HG02610 (cell line): ENCODE results near the gene CUL9.

ENCODE experiments used
- ATAC-seq: cut with Tn5 transposase; IDR thresholded peaks from one replicate; pipeline ENCODE4 v1.9.1; 2021; ENCODE audit warnings: mild to moderate bottlenecking, moderate library complexity; ENCODE audit not compliant: unreplicated experiment

CUL9 gene

DNA sequence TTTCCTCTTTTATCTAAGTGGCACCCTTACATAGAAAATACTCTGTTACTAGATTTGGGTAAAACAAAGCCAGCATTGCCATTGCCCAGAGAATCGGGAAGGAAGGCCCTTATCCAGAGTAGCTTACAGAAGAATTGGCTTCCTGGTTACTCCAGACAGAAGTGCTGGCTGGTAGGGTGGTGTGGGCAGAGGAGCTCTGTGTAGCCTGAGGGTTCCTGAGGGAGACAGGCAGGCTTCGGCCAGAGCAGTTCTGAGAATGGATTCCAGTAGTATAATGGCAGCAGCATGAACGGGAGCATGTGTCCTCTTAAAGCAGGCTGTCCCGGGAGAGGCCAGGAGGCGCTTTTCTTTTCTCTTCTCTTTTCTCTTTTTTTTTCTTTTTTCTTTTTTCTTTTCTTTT is 11.9 kb downstream of the CUL9 start:
- ATAC-seq: no peak

- no peak for ATAC-seq
These were observed 14.3 kb downstream of the CUL9 start for GRCh38 chr6:43196337-43196736.

- no peak for ATAC-seq
These were observed 17.9 kb downstream of the CUL9 start for GRCh38 chr6:43199912-43200311.

DNA sequence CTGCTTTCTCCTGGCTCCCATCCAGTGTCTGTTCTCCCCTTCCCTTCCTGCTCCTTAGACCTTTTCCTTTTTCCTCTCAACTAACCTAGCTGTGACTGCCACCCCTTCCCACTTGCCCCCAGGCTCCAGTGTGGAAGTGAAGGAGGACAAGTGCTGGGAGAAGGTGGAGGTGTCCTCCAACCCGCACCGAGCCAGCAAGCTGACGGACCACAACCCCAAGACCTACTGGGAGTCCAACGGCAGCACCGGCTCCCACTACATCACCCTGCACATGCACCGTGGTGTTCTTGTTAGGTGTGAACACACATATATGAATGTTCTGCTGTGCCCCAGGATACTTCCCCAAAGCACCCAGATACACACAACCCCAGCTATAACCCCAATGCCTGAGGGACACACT is 18.5 kb downstream of the CUL9 start:
- ATAC-seq: no peak

GRCh38 chr6:43202451-43202850 is 20.5 kb downstream of the CUL9 start:
- ATAC-seq: no peak

DNA sequence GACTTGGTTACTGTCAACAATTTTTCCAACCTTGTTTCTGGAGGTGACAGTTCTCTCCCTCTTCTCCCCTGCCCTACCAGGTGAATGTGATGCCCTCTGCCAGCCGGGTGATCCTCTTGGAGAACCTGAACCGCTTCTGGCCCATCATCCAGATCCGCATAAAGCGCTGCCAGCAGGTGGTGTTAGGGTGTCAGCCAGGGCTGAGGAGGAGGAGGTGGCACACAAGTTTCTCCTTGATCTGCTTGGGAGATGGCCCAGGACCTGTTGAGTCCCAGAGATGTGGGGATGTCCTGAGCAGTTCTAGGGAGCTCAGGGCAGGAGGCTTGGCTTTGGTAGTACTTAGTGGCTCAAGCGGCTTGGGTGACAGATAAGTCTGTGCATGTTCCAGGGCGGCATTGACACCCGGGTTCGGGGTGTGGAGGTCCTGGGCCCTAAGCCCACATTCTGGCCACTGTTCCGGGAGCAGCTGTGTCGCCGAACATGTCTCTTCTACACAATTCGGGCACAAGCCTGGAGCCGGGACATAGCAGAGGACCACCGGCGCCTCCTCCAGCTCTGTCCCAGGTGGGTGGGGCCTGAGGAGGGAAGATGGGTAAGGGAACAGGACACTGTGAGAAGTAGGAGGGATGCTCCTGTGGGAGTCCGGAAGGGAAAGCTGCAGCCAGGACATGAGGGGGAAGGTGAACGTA is 21.2 kb downstream of the CUL9 start:
- ATAC-seq: no peak

GRCh38 chr6:43203718-43204095 is 21.7 kb downstream of the CUL9 start:
- ATAC-seq: no peak

GRCh38 chr6:43204271-43205105 is 22.5 kb downstream of the CUL9 start:
- ATAC-seq: no peak

DNA sequence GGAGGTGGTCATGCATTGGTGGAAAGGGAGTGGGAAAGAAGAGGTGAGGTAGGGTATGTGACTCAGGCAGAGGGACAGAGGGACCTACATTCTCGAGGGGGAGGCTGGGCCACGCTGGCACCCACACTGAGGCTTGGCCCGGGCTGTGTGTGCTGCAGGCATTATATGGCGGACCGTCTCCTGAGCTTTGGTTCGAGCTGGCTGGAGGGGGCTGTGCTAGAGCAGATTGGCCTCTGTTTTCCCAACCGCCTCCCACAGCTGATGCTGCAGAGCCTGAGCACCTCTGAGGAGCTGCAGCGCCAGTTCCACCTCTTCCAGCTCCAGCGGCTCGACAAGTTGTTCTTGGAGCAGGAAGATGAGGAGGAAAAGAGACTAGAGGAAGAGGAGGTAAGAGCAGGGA is 23.9 kb downstream of the CUL9 start:
- no peak for ATAC-seq

DNA sequence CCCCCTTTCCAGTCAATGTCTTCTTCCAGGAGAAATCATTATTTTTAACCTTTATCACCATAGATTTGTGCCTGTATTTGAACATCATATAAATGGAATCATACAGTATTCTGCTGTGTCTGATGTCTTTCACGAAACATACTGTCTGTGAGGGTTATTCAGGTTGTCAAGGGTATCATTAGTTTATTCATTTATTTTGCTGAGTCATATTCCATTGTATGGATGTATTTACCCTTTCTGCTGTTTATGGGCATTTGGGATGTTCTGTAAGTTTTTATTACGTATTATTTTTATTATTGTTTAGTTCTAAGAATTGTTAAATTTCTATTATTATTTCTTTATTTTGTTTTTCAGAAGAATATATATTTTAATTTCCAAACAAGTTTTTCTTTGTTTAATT is 25.3 kb downstream of the CUL9 start:
- no peak for ATAC-seq

- no peak for ATAC-seq
These were observed 30.0 kb downstream of the CUL9 start for GRCh38 chr6:43211955-43212354.

GRCh38 chr6:43213431-43213830 is 31.4 kb downstream of the CUL9 start:
- no peak for ATAC-seq

- no peak for ATAC-seq
These were observed 33.1 kb downstream of the CUL9 start for GRCh38 chr6:43215066-43215465.

DNA sequence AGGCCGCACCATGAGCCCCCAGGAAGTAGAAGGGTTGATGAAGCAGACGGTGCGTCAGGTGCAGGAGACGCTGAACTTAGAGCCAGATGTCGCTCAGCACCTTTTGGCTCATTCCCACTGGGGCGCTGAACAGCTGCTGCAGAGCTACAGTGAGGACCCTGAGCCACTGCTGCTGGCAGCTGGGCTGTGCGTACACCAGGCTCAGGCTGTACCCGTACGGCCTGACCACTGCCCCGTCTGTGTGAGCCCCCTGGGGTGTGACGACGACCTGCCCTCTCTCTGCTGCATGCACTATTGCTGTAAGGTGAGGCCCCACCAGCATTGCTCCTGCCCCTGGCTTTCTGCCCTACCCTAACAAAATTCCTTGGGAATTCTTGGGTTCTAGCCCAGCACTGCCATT is 34.2 kb downstream of the CUL9 start:
- no peak for ATAC-seq

DNA sequence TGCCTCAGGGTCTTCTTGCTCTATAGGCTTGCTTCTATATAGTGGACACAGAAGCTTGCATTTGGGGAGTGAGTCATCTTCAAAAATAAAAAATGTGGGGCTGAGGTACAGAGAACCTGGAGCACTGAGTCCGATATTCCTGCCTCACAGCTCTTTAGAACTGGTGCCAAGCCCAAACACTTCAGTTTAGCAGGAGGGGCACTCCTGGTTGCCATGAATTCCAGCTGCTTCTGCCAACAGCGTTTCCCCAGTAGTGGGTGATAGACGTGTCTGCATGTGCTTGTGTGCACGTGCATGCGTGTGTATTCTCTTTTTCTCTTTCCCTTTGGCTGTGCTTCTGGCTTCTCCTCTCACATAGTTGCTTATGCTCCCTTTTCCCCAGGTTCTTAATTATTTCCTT is 35.4 kb downstream of the CUL9 start:
- ATAC-seq: no peak

- ATAC-seq: no peak
These were observed 37.1 kb downstream of the CUL9 start for GRCh38 chr6:43219119-43219518.

DNA sequence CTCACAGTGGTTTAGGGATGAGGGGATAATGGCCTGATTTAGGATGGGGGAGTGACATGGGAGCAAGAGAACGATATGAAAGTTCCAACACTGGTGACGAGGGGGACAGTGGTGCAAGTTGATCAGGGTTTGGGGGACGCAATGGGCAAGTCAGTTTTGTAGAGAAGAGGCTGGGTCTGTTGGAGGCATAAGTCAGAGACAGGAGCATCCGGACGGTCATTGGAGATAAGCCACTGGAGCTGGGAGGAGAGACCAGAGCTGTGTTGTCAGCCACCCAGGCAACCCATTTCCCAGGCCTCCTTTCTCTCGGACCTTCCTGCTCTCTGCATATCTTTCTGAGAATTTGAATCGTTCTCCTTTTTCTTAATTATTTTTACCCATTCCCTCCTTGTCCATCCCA is 37.8 kb downstream of the CUL9 start:
- ATAC-seq: no peak

GRCh38 chr6:43220439-43220951 is 38.5 kb downstream of the CUL9 start:
- no peak for ATAC-seq

GRCh38 chr6:43221046-43221972 is 39.3 kb downstream of the CUL9 start:
- ATAC-seq: no peak

- ATAC-seq: no peak
These were observed 40.5 kb downstream of the CUL9 start for GRCh38 chr6:43222418-43223059.

- ATAC-seq: no peak
These were observed 41.2 kb downstream of the CUL9 start for GRCh38 chr6:43223175-43223574.
